Measurements from ENCODE around the gene CARD14. TPM values are rescaled to one million over a fixed set of nuclear protein-coding genes. Genes with fewer than 3 reads are reported as not detected.
A peak's percentile ranks its signal among the peaks of the same experiment; 100 is the strongest.

CARD14 gene
- total RNA-seq, 1 experiment from 2014 or later, result not detected

DNA sequence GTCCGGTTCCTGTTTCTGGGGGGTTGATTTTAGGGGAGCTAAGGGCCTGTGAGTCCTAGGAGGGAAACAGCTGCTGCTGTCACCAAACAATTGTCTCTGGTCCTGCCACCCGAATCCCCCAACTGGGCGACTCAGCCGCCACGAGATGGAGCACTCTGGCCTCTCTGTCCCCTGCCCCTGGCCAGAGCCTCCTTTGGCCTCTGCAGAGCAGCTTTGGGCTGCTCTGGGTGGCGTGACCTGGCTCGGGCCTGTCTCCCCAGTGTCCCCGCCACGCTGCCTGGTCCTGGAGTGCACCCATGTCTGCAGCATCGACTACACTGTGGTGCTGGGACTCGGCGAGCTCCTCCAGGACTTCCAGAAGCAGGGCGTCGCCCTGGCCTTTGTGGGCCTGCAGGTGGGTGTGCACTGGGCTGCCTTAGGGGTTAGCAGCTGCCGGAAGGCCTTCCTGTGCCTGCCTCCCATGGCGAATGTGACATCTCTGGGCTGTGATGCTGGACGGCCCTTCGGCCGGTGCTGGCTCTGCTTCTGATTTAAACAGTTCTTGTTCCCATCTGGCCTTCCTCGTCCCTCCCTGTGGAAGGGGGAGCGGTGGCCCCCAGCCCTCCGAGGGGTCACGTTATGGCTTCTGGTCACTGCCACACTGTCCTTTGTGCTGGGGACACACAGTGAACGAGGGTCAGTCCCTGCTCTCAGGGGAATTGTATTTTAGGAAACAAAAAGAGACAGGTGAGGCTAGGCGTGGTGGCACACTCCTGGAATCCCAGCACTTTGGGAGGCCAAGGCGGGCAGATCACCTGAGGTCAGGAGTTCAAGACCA, 79.3 kb downstream of the CARD14 start:
- no peak overlapping the region for H3K4me3 Mint-ChIP-seq (ENCODE audit: unreplicated experiment)
- no peak for DNase-seq (ENCODE audit: unreplicated experiment)
- no peaks in the 10 kb centered on the region for H3K9me3 Mint-ChIP-seq (ENCODE audit: unreplicated experiment)
- ChIA-PET CTCF (no interaction called here), POLR2A (interaction anchor here (1.2 kb wide), 1 partner anchor 73 kb away, joined by 3 read pairs; no protein-coding TSS in a partner anchor)
- BruUV-seq (replicated peaks), result no TSS peak
- intact Hi-C loops (cut with micrococcal nuclease), result no loop called here
- no peaks in the 10 kb centered on the region for H3K27me3 Mint-ChIP-seq (ENCODE audit: insufficient read depth, unreplicated experiment)
- no peak for TF ChIP-seq CTCF (IDR thresholded peaks at IDR 0.05; ENCODE audit: unreplicated experiment)
- H3K36me3 Mint-ChIP-seq (ENCODE audit: insufficient read depth, unreplicated experiment), result peaks cover 9% of the 10 kb centered on the region
- H3K4me1 Mint-ChIP-seq (ENCODE audit: insufficient read depth, unreplicated experiment), result peaks cover 7% of the 10 kb centered on the region
- no peak overlapping the region for H3K27ac Mint-ChIP-seq (ENCODE audit: low read depth, unreplicated experiment)

- Mint-ChIP-seq H3K4me1 (ENCODE audit: insufficient read depth, unreplicated experiment) (peaks cover 17% of the 10 kb centered on the region), H3K9me3 (ENCODE audit: unreplicated experiment) (no peaks in the 10 kb centered on the region), H3K27me3 (ENCODE audit: insufficient read depth, unreplicated experiment) (no peaks in the 10 kb centered on the region), H3K4me3 (ENCODE audit: unreplicated experiment) (no peak overlapping the region), H3K27ac (ENCODE audit: low read depth, unreplicated experiment) (no peak overlapping the region), H3K36me3 (ENCODE audit: insufficient read depth, unreplicated experiment) (no peaks in the 10 kb centered on the region)
- intact Hi-C loops (cut with micrococcal nuclease), result loop anchor here (2.0 to 5.0 kb wide), 3 partner anchors 105 to 243 kb away; partner anchors contain the start of gene EIF4A3
- no peak for TF ChIP-seq CTCF (IDR thresholded peaks at IDR 0.05; ENCODE audit: unreplicated experiment)
- DNase-seq (ENCODE audit: unreplicated experiment), result no peak
- no TSS peak for BruUV-seq (replicated peaks)
- ChIA-PET POLR2A (interaction anchor here (1.2 kb wide), 1 partner anchor 151 kb away, joined by 5 read pairs; the partner anchor contains the start of gene GAA), CTCF (interaction anchor here (0.5 to 1.6 kb wide), 7 partner anchors 13 to 244 kb away, joined by 3 to 10 read pairs (median 3); no protein-coding TSS in a partner anchor)
Measured at GRCh38 chr17:80251966-80252365, 82.1 kb downstream of the CARD14 start.

DNA sequence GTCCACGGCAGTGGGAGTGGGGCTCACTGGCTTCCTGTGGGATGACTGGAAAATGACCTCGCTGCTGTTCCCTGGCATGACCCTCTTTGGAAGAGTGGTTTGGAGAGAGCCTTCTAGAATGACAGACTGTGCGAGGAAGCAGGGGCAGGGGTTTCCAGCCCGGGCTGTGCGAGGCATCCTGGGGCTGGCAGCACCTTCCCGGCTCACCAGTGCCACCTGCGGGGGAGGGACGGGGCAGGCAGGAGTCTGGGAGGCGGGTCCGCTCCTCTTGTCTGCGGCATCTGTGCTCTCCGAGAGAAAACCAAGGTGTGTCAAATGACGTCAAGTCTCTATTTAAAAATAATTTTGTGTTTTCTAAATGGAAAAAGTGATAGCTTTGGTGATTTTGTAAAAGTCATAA, 83.0 kb downstream of the CARD14 start:
- DNase-seq (ENCODE audit: unreplicated experiment), result peak; percentile 80
- Mint-ChIP-seq H3K36me3 (ENCODE audit: insufficient read depth, unreplicated experiment) (no peaks in the 10 kb centered on the region), H3K4me1 (ENCODE audit: insufficient read depth, unreplicated experiment) (peaks cover 17% of the 10 kb centered on the region), H3K27me3 (ENCODE audit: insufficient read depth, unreplicated experiment) (no peaks in the 10 kb centered on the region), H3K4me3 (ENCODE audit: unreplicated experiment) (no peak overlapping the region), H3K27ac (ENCODE audit: low read depth, unreplicated experiment) (no peak overlapping the region), H3K9me3 (ENCODE audit: unreplicated experiment) (no peaks in the 10 kb centered on the region)
- intact Hi-C loops (cut with micrococcal nuclease), result loop anchor here (1.0 to 5.0 kb wide), 5 partner anchors 57 to 244 kb away; partner anchors contain the start of genes EIF4A3 and GAA
- TF ChIP-seq CTCF (IDR thresholded peaks at IDR 0.05; ENCODE audit: unreplicated experiment), result peak; percentile 78
- ChIA-PET CTCF (interaction anchor here (1.0 to 1.8 kb wide), 5 partner anchors 27 to 245 kb away, joined by 3 to 5 read pairs (median 4); no protein-coding TSS in a partner anchor), POLR2A (interaction anchor here (0.6 to 1.2 kb wide), 2 partner anchors 152 to 334 kb away, joined by 3 to 5 read pairs; partner anchors contain the start of gene GAA)
- no TSS peak for BruUV-seq (replicated peaks)
